Measurements from ENCODE around the gene TMEM117.

Gene TMEM117

DNA sequence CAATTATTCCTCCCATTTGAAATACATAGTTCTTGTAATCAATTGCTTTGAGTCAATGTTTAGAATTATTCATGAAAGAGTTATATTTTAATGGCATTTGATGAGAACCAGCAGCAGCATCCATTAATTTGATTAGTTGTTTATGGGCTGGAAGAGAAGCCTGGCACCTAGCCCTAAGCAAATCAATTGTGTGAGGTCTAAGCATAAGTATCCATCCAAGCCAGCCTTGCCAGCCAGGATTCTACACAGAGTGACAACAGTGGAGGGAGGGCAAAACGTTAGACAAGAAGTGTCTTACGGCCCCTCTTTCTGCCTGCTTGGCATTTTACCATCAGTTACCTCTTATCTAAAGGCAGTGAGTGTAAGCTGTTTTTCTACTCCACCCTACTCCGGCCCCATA lies 561.8 kb downstream of the TMEM117 start:
- no peaks in the 10 kb centered on the region for H3K27me3 Mint-ChIP-seq
- H3K4me3 Mint-ChIP-seq: no peak overlapping the region
- intact Hi-C loops (cut with micrococcal nuclease): no loop called here
- no peaks in the 10 kb centered on the region for H3K4me1 Mint-ChIP-seq (ENCODE audit: low read depth)
- no peak overlapping the region for H3K27ac Mint-ChIP-seq
- no peaks in the 10 kb centered on the region for H3K36me3 Mint-ChIP-seq (ENCODE audit: low read depth)
- peaks cover 41% of the 10 kb centered on the region for H3K9me3 Mint-ChIP-seq

DNA sequence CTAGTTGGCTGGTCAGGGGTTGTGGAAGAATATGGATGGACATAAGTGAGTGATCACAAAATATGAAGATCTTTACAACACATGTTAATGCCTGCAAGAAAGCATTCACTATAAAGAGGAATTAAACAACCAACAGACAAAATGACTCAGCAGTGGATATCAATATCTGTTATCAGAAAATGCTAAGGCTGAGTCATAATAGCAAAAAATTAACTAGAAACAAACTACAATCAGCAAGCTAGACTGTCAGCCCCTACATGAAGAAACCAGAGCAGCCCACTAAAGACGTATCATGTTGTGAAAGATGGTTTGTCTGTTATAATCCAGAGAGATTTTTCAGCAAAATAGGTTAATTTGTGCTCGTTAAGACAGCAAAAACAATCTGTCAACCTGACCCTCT lies 567.3 kb downstream of the TMEM117 start:
- Mint-ChIP-seq H3K4me3 (no peak overlapping the region), H3K4me1 (ENCODE audit: low read depth) (no peaks in the 10 kb centered on the region), H3K36me3 (ENCODE audit: low read depth) (no peaks in the 10 kb centered on the region), H3K27ac (no peak overlapping the region), H3K27me3 (no peaks in the 10 kb centered on the region), H3K9me3 (peaks cover 40% of the 10 kb centered on the region)
- intact Hi-C loops (cut with micrococcal nuclease): no loop called here

GRCh38 chr12:44405297-44405696 lies 569.4 kb downstream of the TMEM117 start:
- Mint-ChIP-seq H3K27ac (no peak overlapping the region), H3K4me3 (no peak overlapping the region), H3K4me1 (ENCODE audit: low read depth) (no peaks in the 10 kb centered on the region), H3K36me3 (ENCODE audit: low read depth) (no peaks in the 10 kb centered on the region), H3K9me3 (peaks cover 41% of the 10 kb centered on the region), H3K27me3 (no peaks in the 10 kb centered on the region)
- intact Hi-C loops (cut with micrococcal nuclease): no loop called here

GRCh38 chr12:44422559-44422958 lies 586.7 kb downstream of the TMEM117 start:
- Mint-ChIP-seq H3K4me3 (no peak overlapping the region), H3K9me3 (peaks cover 33% of the 10 kb centered on the region), H3K4me1 (ENCODE audit: low read depth) (no peaks in the 10 kb centered on the region), H3K36me3 (ENCODE audit: low read depth) (no peaks in the 10 kb centered on the region), H3K27ac (no peak overlapping the region), H3K27me3 (no peaks in the 10 kb centered on the region)
- intact Hi-C loops (cut with micrococcal nuclease): no loop called here

DNA sequence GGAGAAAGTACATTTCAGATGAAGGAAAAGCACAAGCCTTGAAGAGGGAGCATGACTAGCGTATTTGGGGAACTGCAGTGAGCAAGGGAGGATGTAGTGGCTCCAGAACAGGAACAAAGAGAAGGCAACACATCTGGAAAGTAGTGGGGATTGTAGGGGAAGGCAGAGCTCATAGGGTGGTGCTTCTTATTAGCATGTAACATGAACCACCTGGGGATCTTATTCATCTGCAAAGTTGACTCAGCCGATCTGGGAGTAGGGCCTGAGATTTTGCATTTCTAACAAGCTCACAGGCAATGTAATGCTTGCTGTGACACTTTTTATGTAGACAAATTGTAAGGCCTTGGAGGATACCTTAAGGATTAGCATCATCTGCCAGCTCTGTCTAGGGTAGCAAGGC lies 592.9 kb downstream of the TMEM117 start:
- Mint-ChIP-seq H3K9me3 (peaks cover under 1% of the 10 kb centered on the region), H3K4me3 (no peak overlapping the region), H3K4me1 (ENCODE audit: low read depth) (no peaks in the 10 kb centered on the region), H3K27me3 (no peaks in the 10 kb centered on the region), H3K36me3 (ENCODE audit: low read depth) (no peaks in the 10 kb centered on the region), H3K27ac (no peak overlapping the region)
- intact Hi-C loops (cut with micrococcal nuclease): no loop called here

DNA sequence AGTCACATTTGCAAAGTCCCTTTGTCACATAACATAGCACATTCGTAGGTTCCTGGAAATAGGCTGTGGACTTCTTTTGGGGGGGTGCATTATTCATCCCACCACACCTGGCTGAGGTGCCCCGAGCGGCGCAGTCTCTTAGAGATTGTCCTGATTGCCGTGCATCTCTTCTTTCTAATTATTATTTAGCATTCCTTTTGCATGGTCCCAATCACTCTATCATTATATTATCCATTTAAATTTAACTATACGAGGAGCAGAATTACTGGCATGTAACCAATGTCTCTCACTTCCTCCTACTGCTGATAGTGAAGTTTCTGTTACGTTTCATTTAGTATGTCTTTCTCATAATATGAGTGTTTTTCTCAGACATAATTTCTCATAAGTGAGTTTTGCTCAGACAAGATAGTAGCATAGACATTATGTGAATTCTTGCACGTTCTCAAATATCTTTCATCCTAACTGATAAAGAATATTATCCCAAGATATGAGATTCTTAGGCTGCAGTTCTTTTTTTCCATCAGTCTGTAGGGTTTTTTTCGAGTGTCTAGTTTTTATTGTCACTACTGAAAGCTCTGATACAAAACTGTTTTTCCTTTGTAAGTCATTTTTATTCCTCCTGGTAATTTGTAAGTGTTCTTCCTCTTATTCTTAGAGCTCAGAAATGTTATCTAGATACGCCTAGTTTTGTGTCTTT lies 595.9 kb downstream of the TMEM117 start:
- Mint-ChIP-seq H3K27ac (no peak overlapping the region), H3K27me3 (no peaks in the 10 kb centered on the region), H3K4me3 (no peak overlapping the region), H3K4me1 (ENCODE audit: low read depth) (no peaks in the 10 kb centered on the region), H3K9me3 (peaks cover 21% of the 10 kb centered on the region), H3K36me3 (ENCODE audit: low read depth) (no peaks in the 10 kb centered on the region)
- intact Hi-C loops (cut with micrococcal nuclease): no loop called here

GRCh38 chr12:44433659-44434058 lies 597.8 kb downstream of the TMEM117 start:
- intact Hi-C loops (cut with micrococcal nuclease): no loop called here
- no peak overlapping the region for H3K27ac Mint-ChIP-seq
- H3K9me3 Mint-ChIP-seq: peaks cover 21% of the 10 kb centered on the region
- no peaks in the 10 kb centered on the region for H3K4me1 Mint-ChIP-seq (ENCODE audit: low read depth)
- no peaks in the 10 kb centered on the region for H3K36me3 Mint-ChIP-seq (ENCODE audit: low read depth)
- no peaks in the 10 kb centered on the region for H3K27me3 Mint-ChIP-seq
- H3K4me3 Mint-ChIP-seq: no peak overlapping the region

GRCh38 chr12:44436756-44437155 lies 600.9 kb downstream of the TMEM117 start:
- Mint-ChIP-seq H3K27me3 (no peaks in the 10 kb centered on the region), H3K27ac (no peak overlapping the region), H3K4me3 (no peak overlapping the region), H3K36me3 (ENCODE audit: low read depth) (no peaks in the 10 kb centered on the region), H3K4me1 (ENCODE audit: low read depth) (no peaks in the 10 kb centered on the region), H3K9me3 (peaks cover 30% of the 10 kb centered on the region)
- intact Hi-C loops (cut with micrococcal nuclease): no loop called here

All from dendritic cell treated with granulocyte-macrophage colony-stimulating factor and Interleukin-4, amounts not matched to agents 40 ng/mL and 50 ng/mL, for 4 days (primary cell).